Measurements from ENCODE around the gene NDP.

NDP gene

GRCh38 chrX:44012484-44013096 is 39.4 kb upstream of the NDP start:
- no peak overlapping the region for H3K27ac ChIP-seq (ENCODE audit: extremely low read depth, low read depth, low read length)
- ChIA-PET POLR2A (no interaction called here), CTCF (no interaction called here)
- no peaks in the 10 kb centered on the region for H3K4me1 ChIP-seq (ENCODE audit: control insufficient read depth, insufficient read depth, low read length)
- H3K36me3 ChIP-seq (ENCODE audit: control insufficient read depth in 2 of 2, insufficient read depth in 1 of 2, low read length in 2 of 2): no peaks in the 10 kb centered on the region
- no peak overlapping the region for H3K4me3 ChIP-seq (ENCODE audit: low read depth, low read length)
- H3K9me3 ChIP-seq (ENCODE audit: control insufficient read depth, insufficient read depth, low read depth, low read length): no peaks in the 10 kb centered on the region
- TF ChIP-seq SALL2 (tag by site-specific recombination; IDR thresholded peaks at IDR 0.05; ENCODE audit: borderline replicate concordance): no peak
- TF ChIP-seq, protein P1, sequence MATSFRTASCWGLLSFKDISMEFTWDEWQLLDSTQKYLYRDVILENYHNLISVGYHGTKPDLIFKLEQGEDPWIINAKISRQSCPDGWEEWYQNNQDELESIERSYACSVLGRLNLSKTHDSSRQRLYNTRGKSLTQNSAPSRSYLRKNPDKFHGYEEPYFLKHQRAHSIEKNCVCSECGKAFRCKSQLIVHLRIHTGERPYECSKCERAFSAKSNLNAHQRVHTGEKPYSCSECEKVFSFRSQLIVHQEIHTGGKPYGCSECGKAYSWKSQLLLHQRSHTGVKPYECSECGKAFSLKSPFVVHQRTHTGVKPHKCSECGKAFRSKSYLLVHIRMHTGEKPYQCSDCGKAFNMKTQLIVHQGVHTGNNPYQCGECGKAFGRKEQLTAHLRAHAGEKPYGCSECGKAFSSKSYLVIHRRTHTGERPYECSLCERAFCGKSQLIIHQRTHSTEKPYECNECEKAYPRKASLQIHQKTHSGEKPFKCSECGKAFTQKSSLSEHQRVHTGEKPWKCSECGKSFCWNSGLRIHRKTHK (tag by site-specific recombination; IDR thresholded peaks at IDR 0.05): no peak
- TF ChIP-seq ZNF394 (tag by site-specific recombination; IDR thresholded peaks at IDR 0.05; ENCODE audit: borderline replicate concordance): no peak
- TF ChIP-seq ZBTB21 (tag by site-specific recombination; IDR thresholded peaks at IDR 0.05): no peak
- no peak for TF ChIP-seq FEZF1 (tag by site-specific recombination; IDR thresholded peaks at IDR 0.05)
- no peak for TF ChIP-seq ZNF473 (tag by site-specific recombination; IDR thresholded peaks at IDR 0.05)
- no peak for TF ChIP-seq BCL11B (tag by site-specific recombination; IDR thresholded peaks at IDR 0.05; ENCODE audit: low read depth)
- TF ChIP-seq ZNF366 (tag by site-specific recombination; conservative IDR thresholded peaks at IDR 0.05): no peak
- TF ChIP-seq, protein P2, sequence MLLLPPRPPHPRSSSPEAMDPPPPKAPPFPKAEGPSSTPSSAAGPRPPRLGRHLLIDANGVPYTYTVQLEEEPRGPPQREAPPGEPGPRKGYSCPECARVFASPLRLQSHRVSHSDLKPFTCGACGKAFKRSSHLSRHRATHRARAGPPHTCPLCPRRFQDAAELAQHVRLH (tag by site-specific recombination; IDR thresholded peaks at IDR 0.05): no peak
- TF ChIP-seq ZNF133 (tag by site-specific recombination; IDR thresholded peaks at IDR 0.05): no peak
- TF ChIP-seq ZSCAN30 (tag by site-specific recombination; IDR thresholded peaks at IDR 0.05): no peak
- TF ChIP-seq, protein P3, sequence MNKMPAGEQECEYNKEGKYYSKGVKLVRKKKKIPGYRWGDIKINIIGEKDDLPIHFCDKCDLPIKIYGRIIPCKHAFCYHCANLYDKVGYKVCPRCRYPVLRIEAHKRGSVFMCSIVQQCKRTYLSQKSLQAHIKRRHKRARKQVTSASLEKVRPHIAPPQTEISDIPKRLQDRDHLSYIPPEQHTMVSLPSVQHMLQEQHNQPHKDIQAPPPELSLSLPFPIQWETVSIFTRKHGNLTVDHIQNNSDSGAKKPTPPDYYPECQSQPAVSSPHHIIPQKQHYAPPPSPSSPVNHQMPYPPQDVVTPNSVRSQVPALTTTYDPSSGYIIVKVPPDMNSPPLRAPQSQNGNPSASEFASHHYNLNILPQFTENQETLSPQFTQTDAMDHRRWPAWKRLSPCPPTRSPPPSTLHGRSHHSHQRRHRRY (tag by site-specific recombination; IDR thresholded peaks at IDR 0.05): no peak
- TF ChIP-seq KLF9 (tag by site-specific recombination; IDR thresholded peaks at IDR 0.05; ENCODE audit: low read depth): no peak
- TF ChIP-seq, protein P4, sequence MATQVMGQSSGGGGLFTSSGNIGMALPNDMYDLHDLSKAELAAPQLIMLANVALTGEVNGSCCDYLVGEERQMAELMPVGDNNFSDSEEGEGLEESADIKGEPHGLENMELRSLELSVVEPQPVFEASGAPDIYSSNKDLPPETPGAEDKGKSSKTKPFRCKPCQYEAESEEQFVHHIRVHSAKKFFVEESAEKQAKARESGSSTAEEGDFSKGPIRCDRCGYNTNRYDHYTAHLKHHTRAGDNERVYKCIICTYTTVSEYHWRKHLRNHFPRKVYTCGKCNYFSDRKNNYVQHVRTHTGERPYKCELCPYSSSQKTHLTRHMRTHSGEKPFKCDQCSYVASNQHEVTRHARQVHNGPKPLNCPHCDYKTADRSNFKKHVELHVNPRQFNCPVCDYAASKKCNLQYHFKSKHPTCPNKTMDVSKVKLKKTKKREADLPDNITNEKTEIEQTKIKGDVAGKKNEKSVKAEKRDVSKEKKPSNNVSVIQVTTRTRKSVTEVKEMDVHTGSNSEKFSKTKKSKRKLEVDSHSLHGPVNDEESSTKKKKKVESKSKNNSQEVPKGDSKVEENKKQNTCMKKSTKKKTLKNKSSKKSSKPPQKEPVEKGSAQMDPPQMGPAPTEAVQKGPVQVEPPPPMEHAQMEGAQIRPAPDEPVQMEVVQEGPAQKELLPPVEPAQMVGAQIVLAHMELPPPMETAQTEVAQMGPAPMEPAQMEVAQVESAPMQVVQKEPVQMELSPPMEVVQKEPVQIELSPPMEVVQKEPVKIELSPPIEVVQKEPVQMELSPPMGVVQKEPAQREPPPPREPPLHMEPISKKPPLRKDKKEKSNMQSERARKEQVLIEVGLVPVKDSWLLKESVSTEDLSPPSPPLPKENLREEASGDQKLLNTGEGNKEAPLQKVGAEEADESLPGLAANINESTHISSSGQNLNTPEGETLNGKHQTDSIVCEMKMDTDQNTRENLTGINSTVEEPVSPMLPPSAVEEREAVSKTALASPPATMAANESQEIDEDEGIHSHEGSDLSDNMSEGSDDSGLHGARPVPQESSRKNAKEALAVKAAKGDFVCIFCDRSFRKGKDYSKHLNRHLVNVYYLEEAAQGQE (tag by site-specific recombination; IDR thresholded peaks at IDR 0.05): no peak
- no peak for TF ChIP-seq PBX3 (CRISPR knock-in tag; IDR thresholded peaks at IDR 0.05)
- TF ChIP-seq KLF1 (tag by site-specific recombination; IDR thresholded peaks at IDR 0.05): no peak
- TF ChIP-seq ZNF221 (tag by site-specific recombination; IDR thresholded peaks at IDR 0.05; ENCODE audit: borderline replicate concordance): no peak

GRCh38 chrX:44011506-44011905 is 38.3 kb upstream of the NDP start:
- POLR2A ChIA-PET: interaction anchor here (0.6 kb wide), 1 partner anchor 861 kb away, joined by 4 read pairs; the partner anchor contains the start of gene KDM6A
- CTCF ChIA-PET: no interaction called here
- Histone ChIP-seq H3K4me3 (ENCODE audit: low read depth, low read length) (no peak overlapping the region), H3K36me3 (ENCODE audit: control insufficient read depth in 2 of 2, insufficient read depth in 1 of 2, low read length in 2 of 2) (no peaks in the 10 kb centered on the region), H3K27ac (ENCODE audit: extremely low read depth, low read depth, low read length) (no peak overlapping the region), H3K9me3 (ENCODE audit: control insufficient read depth, insufficient read depth, low read depth, low read length) (no peaks in the 10 kb centered on the region), H3K4me1 (ENCODE audit: control insufficient read depth, insufficient read depth, low read length) (no peaks in the 10 kb centered on the region)
- no peak for TF ChIP-seq PRDM2 (tag by site-specific recombination; IDR thresholded peaks at IDR 0.05; ENCODE audit: borderline replicate concordance)
- TF ChIP-seq ZNF473 (tag by site-specific recombination; IDR thresholded peaks at IDR 0.05): no peak
- TF ChIP-seq KLF7 (tag by site-specific recombination; IDR thresholded peaks at IDR 0.05; ENCODE audit: borderline replicate concordance): no peak
- TF ChIP-seq GLIS1 (tag by site-specific recombination; IDR thresholded peaks at IDR 0.05): no peak
- no peak for TF ChIP-seq ZBTB7A (tag by site-specific recombination; IDR thresholded peaks at IDR 0.05; ENCODE audit: low read depth)
